ENCODE results near the gene OLR1.

DNA sequence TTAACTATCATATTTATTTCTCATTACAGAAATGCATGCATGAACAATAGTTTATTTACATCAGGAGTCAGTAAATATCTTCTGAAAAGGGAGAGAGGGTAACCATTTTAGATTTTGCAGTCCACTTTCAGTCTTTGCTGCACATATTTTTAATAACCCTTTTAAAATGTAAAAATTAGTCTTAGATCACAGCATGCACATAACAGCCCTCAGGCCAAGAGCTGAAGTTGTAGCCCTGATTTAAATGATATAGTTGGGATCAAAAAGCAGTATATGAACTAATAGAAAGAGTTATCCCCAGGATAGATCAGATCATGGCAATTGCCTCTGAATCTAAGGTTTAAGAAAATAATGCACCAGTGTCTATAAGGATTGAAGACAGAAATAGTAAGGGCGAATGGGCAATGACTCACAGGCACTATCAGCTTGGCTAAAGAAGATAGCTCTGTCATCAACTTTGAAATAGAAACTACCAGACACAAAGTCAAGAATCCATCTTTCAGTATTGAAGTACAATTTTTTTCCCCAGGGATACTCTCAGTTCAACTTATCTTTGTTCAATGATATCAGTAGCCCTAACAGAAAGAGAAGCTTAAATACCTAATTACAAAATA lies 28.8 kb downstream of the OLR1 start:
- no peak for TF ChIP-seq POLR2AphosphoS5 (IDR thresholded peaks at IDR 0.05; ENCODE audit: borderline replicate concordance, low read depth, low read length)
- no peak for TF ChIP-seq EZH2 (IDR thresholded peaks at IDR 0.05)
- TF ChIP-seq FOXP2 (optimal IDR thresholded peaks at IDR 0.05; ENCODE audit: control extremely low read depth, extremely low read length, insufficient read depth), result no peak
